HG02623 (cell line): Measurements from ENCODE around the gene PALM3.
"Not testable (repeated sequence)": the region's sequence is repeated elsewhere in the genome, so short reads cannot be mapped to it uniquely, and the experiment has no call there.

ENCODE experiments used
- ATAC-seq: cut with Tn5 transposase; IDR thresholded peaks from one replicate; pipeline ENCODE4 v1.9.1; 2021; ENCODE audit warnings: moderate library complexity; ENCODE audit not compliant: unreplicated experiment

Gene PALM3

DNA sequence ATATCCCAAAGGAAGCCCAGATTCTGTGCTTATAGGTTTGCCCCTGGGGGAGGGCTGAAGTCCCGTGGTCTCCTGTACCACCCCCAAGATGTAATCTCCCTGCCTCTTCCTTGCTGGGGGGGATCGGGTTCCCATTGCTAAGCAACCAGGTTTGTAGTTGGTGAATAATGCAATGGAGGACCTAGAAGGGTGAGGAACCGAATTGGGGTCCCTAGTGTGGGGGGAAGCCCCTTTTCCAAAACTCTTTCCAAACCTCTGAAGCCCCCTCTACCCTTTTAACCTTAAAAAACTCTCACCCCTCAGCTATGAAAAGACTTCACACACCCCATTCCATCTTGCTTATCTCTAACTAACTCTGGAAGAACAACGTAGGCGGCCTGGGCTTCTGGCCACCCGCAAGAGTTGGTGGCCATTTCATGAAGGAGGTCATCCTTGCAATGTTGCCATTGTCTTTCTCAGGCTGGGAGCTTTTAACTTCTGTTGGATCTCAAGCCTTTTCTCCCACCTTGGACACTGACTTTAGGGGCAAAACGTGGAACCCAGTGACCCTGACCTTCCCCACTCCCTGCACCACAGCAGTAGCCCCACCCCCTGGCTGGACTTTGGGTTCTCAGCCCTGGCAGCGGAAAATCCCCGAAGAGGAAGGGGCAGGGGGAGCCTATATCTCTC is 661 bp downstream of the PALM3 start:
- no peak for ATAC-seq

DNA sequence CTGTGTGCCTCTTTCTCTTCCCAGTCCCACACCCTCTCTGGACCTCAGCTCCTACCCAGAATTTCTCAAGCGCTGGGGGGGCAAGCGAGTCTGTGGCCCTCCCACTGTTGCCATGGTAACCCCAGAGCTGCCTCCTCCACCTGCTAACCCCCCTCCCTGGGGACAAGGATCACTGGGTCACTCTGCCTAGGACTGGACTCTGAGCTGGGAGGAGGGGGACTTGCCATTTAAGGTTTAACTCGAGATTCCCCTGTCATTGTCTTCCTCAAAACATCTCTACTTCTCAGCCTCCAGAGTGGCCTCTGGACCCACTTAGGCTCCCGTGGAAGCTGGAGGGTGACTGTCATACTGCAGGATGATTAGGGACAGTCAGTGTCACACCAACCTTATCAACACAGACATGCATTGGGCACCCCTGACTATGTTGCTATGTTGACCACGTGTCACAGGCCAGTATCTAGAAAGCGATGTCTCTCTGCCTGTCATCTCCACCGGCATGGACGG is 2.2 kb downstream of the PALM3 start:
- no peak for ATAC-seq

DNA sequence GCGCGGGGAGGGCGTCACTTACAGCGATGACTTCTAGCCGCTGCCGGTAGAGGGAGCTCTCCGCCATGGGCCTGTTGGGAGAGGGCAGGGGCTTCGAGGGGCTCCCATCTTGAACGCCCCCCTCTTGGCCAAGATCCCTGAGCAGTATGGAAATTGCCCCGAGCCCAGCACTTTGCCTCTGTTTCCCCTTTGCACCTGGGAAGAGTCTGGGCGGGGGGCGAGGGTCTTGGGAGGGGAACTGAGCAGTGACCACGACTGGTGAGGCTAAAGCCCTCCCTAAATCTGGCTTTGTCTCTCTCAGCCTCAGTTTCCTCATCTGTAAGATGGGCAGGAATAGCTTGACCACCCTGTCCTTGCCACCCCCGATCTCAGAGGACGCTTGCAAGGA is 2.8 kb downstream of the PALM3 start:
- ATAC-seq, result no peak

DNA sequence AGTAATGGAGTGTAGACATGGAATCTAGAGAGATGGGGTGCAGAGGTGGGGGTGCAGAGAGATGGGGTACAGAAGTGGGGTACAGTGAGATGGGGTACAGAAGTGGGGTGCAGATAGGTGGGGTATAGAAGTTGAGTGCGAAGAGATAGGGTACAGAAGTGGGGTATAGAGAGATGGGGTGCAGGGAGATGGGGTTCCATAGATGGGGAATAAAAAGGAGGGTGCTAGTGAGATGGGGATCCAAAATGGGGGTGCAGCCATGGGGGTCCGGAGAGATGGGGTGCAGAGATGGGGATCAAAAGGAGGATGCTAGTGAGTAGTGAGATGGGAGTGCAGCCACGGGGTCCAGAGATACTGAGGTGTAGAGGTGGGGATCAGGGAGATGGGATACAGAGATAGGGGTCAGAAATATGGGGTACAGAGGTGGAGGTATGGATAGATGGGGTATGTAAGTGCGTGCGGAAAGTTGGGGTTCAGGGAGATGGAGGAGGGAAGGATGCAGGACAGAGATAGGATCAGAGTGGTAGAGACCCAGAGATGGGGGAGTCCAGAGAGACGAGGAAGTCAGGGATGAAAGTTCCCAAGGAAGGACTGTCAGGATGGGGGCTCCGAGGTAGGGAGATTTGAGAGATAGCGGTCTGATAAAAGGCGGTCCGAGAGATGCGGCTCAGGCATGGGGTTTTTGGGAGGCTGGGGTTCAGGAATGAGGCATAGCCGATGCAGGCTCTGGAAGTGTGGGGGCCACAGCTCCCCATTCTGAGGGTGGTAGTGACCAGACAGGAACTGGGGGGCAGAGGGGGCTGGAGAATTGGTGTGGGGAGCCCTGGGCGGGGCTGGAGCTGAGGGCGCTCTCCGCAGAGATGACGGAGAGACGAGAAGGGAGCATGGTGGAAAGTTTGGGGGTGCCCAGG is 3.4 kb downstream of the PALM3 start:
- no peak for ATAC-seq

GRCh38 chr19:14056741-14057356 is 5.0 kb downstream of the PALM3 start:
- ATAC-seq, result no peak

DNA sequence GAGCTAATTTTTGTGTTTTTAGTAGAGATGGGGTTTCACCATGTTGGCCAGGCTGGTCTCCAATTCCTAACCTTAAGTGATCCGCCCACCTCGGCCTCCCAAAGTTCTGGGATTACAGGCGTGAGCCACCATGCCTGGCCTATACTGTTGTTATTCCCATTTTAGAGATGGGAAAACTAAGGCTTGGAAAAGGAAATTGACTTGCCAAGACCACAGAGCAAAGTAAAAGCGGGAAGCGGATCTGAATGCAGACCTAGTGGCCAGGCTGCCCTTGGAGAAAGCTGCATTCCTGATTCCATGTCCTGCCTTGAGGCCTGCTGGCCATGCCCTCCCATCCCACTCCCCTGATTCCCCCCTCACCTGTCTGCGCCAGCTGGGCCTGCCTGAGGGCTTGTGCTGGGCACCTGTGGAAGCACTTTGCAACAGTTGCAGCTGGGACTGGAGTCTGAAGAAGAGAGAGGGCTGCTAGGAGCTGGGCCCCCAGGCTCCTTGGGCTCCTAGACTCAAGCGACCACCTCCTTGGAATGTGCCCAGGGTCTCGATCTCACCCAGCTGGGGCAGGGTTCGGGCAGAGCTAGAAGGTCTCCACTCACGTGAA is 5.7 kb downstream of the PALM3 start:
- ATAC-seq, result no peak

GRCh38 chr19:14055396-14055795 is 6.5 kb downstream of the PALM3 start:
- no peak for ATAC-seq

- no peak for ATAC-seq
Measured at GRCh38 chr19:14054721-14055120, 7.2 kb downstream of the PALM3 start.

- ATAC-seq, result no peak
Measured at GRCh38 chr19:14054099-14054498, 7.8 kb downstream of the PALM3 start.

DNA sequence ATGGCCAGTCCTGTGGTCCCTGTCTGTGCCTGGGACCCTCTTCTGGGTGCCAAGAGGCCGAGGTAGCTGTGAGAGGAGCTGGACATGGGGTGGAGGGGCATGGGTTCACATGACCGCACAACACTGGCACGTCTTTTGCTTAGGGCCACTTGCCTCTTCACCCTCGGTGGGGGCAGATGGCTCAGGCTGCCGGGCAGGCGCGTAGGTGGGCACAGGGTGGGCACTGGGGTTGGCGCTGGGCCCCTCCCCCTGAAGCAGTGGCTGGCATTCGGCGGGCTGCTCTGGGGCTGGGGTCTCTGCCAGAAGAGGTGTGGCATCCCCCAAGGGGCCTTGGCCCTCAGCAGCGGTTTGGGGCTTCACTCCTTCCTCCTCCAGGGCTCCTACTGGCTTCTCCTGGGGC is 8.4 kb downstream of the PALM3 start:
- ATAC-seq, result no peak

DNA sequence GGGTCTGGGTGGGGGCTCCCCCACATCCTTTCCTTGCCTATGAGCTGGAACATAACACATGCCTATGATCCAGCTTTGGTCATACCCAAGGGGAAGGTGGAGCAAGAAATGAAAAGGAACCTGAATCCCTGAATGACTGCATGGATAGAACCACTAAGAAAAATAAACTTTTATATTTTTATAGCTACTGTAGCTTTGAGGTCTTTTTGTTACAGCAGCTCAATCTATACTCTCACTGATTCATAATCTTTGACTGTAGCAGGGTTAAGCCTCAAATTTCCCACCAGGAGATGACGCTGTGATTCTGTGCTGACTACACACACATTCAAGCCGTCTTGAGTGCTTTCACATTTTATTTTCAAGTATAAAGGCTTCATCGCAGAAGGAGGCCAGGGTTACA is 8.8 kb downstream of the PALM3 start:
- no peak for ATAC-seq

DNA sequence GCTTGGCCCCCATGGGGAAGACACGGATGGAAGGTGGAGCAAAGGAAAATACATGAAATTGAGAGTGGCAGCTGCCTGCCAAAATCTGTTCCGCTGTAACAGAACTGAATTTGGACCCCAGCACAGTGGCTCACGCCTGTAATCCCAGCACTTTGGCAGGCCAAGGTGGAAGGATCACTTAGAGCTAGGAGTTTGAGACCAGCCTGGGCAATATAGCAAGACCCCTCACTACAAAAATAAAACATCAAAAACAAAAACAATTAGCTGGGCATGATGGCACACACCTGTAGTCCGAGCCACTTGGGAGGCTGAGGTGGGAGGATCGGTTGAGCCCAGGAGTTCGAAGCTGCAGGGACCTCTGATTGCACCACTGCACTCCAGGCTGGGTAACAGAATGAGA is 9.4 kb downstream of the PALM3 start:
- ATAC-seq, result no peak

- no peak for ATAC-seq
Measured at GRCh38 chr19:14051980-14052379, 9.9 kb downstream of the PALM3 start.

DNA sequence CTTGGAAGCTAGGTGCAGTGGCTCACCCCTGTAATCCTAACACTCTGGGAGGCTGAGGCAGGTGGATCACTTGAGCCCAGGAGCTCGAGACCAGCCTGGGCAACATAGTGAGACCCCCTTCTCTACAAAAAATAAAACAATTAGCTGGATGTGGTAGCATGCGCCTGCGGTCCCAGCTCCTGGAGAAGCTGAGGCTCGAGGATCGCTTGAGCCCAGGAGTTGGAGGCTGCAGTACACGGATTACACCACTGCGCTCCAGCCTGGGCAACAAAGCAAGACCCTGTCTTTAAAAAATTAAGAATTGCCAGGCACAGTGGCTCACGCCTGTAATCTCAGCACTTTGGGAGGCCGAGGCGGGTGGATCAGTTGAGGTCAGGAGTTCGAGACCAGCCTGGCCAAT is 10.9 kb downstream of the PALM3 start:
- not testable (repeated sequence) for ATAC-seq

DNA sequence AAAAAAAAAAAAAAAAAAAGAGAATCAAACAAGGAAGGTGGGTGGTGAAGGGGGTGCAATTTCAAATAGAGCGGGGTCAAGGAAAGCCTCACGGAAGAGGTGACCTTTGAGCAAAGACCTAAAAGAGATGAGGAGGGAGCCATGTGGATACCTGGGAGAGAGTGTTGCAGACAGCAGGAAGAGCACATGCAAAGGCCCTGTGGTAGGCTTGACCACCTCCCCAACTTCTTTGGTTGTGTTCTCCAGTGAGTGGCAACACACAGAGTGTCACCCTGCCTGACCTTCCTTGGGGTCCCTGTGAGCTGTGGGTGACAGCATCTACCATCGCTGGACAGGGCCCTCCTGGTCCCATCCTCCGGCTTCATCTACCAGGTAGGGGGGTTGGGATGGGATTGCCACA is 11.4 kb downstream of the PALM3 start:
- ATAC-seq, result no peak

DNA sequence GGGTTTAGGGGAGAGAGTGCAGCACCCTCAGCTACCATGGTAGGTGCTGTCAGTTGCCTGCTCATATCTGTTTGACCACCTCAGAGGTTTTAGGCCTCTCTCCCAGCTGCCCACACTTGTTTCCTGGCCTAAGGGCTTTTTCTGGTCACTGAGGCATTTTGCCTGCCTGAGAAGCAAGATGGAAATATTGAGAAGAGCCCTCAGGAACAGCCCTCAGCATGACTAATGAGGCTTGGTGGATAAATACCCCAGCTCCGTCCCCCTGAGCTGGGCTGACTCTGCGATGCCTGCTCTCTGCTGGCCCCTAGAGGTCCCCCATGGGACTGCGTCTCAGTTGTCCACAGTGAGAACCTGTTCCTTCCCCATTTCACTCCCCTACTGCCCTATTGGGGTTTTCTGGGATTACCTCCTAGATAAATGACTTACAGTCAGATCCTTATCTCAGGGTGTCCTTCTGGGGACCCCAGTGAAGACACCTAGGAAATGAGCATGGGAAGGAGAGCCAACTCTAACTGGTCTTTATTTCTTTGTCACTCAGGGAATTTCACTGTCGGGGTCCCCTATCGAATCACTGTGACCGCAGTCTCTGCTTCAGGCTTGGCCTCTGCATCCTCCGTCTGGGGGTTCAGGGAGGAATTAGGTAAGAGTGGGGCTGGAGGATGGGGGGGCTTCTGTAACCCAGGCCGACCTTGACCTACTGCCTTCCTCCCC is 13.3 kb downstream of the PALM3 start:
- ATAC-seq, result no peak

- ATAC-seq, result not testable (repeated sequence)
Measured at GRCh38 chr19:14047866-14048265, 14.0 kb downstream of the PALM3 start.

DNA sequence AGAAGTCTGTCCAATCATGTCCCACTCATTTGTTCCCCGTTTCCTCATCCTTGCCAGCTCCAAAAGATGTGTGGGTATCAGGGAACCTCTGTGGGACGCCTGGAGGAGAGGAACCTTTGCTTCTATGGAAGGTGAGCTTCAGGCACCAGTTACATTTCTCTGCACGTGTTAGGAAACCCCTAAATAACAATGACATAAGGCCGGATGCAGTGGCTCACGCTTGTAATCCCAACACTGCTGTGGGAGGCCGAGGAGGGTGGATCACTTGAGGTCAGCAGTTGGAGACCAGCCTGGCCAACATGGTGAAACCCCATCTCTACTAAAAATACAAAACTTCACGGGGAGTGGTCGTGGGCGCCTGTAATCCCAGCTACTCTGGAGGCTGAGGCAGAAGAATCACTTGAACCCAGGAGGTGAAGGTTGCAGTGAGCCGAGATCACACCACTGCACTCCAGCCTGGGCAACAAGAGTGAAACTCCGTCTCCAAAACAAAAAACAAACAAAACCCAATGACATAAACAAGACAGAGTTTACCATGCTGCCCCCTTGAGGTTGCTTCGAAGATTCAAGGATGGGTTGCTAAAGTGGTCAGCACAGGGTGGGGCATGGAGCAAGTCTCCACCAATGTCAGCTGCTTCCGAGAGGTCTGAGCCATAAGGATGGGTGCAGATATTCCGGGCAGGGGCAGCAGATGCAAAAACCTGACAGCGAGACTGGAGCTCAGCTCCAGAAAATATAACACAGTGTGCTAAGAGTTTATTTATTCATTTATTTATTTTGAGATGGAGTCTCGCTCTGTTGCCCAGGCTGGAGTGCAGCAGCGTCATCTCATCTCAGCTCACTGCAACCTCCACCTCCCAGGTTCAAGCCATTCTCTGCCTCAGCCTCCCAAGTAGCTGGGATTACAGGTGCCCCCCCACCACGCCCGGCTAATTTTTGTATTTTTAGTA is 18.9 kb downstream of the PALM3 start:
- not testable (repeated sequence) for ATAC-seq

DNA sequence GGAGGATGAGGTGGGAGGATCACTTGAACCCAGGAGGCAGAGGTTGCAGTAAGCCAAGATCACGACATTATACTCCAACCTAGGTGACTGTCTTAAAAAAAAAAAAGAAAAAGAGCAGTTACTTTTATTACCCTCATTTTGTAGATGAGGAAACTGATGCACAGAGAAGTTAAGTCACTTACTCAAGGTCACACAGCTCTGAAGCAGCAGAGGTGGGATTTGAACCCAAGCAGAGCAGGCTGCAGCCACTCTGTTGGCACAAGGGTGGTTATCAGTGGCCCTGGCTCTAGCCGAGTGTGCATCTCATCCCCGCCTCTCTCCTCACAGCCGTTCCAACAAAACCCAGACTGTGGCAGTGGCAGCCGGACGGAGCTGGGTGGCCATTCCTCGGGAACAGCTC is 22.7 kb downstream of the PALM3 start:
- no peak for ATAC-seq

DNA sequence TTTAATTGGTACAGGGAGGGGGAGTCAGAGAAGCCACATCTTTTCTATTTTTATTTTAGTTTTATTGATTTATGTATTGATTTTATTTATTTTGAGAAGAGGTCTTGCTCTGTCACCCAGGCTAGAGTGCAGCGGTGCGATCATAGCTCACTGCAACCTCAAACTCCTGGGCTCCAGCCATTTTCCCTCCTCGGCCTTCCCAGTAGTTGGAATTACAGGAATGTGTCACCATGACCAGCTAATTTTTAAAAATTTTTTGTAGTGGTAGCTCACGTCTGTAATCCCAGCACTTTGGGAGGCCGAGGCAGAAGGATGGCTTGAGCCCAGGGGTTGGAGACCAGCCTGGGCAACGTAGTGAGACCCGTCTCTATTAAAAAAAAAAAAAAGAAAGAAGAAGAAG is 26.2 kb downstream of the PALM3 start:
- no peak for ATAC-seq
